OCI-LY3 (cell line): ENCODE results near the gene OR6S1.

Source experiments
- H2AFZ ChIP-seq: fragments of 200-600, 300-600 bp; shearing (Covaris generic); 2 replicates; pipeline ENCODE4 v1.6.0; 2014; ENCODE audit warnings: antibody characterized with exemption, low read depth, low read length
- H3K27ac ChIP-seq: fragments of 200-600, 300-600 bp; sonication (generic); 2 replicates; pipeline ENCODE4 v1.5.1; 2014; ENCODE audit warnings: mild to moderate bottlenecking, low read length, moderate library complexity, mixed read lengths
- H3K27me3 ChIP-seq: fragments of 200-600, 300-600 bp; sonication (generic); 2 replicates; pipeline ENCODE4 v1.6.1; 2014; ENCODE audit warnings: low read depth, low read length, mixed read lengths
- H3K36me3 ChIP-seq: fragments of 200-600, 300-600 bp; sonication (generic); replicated peaks from 2 replicates; pipeline ENCODE3; 2014; ENCODE audit warnings: low read depth, low read length, mixed read lengths
- H3K4me1 ChIP-seq: fragments of 300-600, 200-600 bp; sonication (generic); 2 replicates; pipeline ENCODE4 v1.6.1; 2014; ENCODE audit warnings: low read length, mixed read lengths
- H3K4me2 ChIP-seq: fragments of 200-600, 300-600 bp; sonication (generic); 2 replicates; pipeline ENCODE4 v1.6.1; 2014; ENCODE audit warnings: low read length, mixed read lengths
- H3K4me3 ChIP-seq: fragments of 300-600, 200-600 bp; sonication (generic); 2 replicates; pipeline ENCODE4 v1.5.1; 2014; ENCODE audit warnings: antibody characterized with exemption, mild to moderate bottlenecking, low read length, moderate library complexity
- H3K79me2 ChIP-seq: fragments of 300-600, 200-600 bp; shearing (Covaris generic); 2 replicates; pipeline ENCODE4 v1.6.1; 2014; ENCODE audit warnings: mild to moderate bottlenecking, low read length, mixed read lengths
- H3K9ac ChIP-seq: fragments of 300-600, 200-600 bp; shearing (Covaris generic); 2 replicates; pipeline ENCODE4 v1.6.0; 2014; ENCODE audit warnings: mild to moderate bottlenecking, low read length, moderate library complexity
- H3K9me3 ChIP-seq: fragments of 200-600, 300-600 bp; shearing (Covaris generic); 2 replicates; pipeline ENCODE4 v1.6.1; 2014; ENCODE audit warnings: low read length, mixed read lengths; ENCODE audit not compliant: insufficient read depth
- H4K20me1 ChIP-seq: fragments of 200-600, 300-600 bp; sonication (generic); 2 replicates; pipeline ENCODE4 v1.6.1; 2016; ENCODE audit warnings: low read length, mixed read lengths; ENCODE audit not compliant: insufficient read depth
- EZH2phosphoT487 ChIP-seq: fragments of 200-600 bp; shearing (Covaris generic); IDR thresholded peaks from 2 replicates; pipeline ENCODE4 v1.6.1; 2018; ENCODE audit warnings: antibody characterized with exemption, mixed run types, low read depth
- TF ChIP-seq, protein P1 (sequence below): fragments of 200-600, 300-600 bp; sonication (generic); IDR thresholded peaks from 2 replicates; pipeline ENCODE4 v1.5.1; 2014; ENCODE audit warnings: antibody characterized with exemption, low read length, low read depth

The OR6S1 gene

GRCh38 chr14:20676072-20676471 lies 34.6 kb upstream of the OR6S1 start:
- H4K20me1 ChIP-seq: no peaks in the 10 kb centered on the region
- H3K27me3 ChIP-seq: no peaks in the 10 kb centered on the region; the same call in 1 of the 2 replicates
- no peak overlapping the region for H3K4me3 ChIP-seq
- H3K4me2 ChIP-seq: no peak overlapping the region
- no peak overlapping the region for H2AFZ ChIP-seq
- H3K9ac ChIP-seq: no peak overlapping the region
- H3K79me2 ChIP-seq: no peaks in the 10 kb centered on the region
- no peaks in the 10 kb centered on the region for H3K36me3 ChIP-seq
- no peak for TF ChIP-seq EZH2phosphoT487
- TF ChIP-seq, protein P1, sequence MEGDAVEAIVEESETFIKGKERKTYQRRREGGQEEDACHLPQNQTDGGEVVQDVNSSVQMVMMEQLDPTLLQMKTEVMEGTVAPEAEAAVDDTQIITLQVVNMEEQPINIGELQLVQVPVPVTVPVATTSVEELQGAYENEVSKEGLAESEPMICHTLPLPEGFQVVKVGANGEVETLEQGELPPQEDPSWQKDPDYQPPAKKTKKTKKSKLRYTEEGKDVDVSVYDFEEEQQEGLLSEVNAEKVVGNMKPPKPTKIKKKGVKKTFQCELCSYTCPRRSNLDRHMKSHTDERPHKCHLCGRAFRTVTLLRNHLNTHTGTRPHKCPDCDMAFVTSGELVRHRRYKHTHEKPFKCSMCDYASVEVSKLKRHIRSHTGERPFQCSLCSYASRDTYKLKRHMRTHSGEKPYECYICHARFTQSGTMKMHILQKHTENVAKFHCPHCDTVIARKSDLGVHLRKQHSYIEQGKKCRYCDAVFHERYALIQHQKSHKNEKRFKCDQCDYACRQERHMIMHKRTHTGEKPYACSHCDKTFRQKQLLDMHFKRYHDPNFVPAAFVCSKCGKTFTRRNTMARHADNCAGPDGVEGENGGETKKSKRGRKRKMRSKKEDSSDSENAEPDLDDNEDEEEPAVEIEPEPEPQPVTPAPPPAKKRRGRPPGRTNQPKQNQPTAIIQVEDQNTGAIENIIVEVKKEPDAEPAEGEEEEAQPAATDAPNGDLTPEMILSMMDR: no peak
- H3K9me3 ChIP-seq: no peaks in the 10 kb centered on the region
- peaks cover 14% of the 10 kb centered on the region for H3K4me1 ChIP-seq
- no peak overlapping the region for H3K27ac ChIP-seq

DNA sequence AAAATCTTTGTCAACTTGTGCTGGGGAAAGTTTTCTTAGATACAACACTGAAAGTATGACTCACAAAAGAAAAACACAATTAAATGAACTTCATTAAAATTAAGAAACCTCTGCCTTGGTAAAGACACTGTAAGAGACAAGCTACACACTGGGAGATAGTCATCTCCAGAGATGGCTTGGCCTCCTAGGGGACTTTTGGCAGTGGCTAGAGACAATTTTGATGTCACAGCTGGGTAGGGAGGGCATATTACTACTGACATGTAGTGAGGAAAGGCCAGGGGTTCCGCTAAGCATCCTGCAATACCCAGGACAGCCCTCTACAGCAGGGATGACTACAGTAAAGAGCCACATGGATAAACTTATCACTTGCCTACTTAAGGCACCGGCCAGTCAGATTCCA lies 34.2 kb upstream of the OR6S1 start:
- H3K4me3 ChIP-seq: no peak overlapping the region
- no peaks in the 10 kb centered on the region for H3K9me3 ChIP-seq
- TF ChIP-seq EZH2phosphoT487: no peak
- TF ChIP-seq, protein P1: no peak
- H2AFZ ChIP-seq: no peak overlapping the region
- H3K79me2 ChIP-seq: no peaks in the 10 kb centered on the region
- H3K36me3 ChIP-seq: no peaks in the 10 kb centered on the region
- no peak overlapping the region for H3K4me2 ChIP-seq
- peaks cover 14% of the 10 kb centered on the region for H3K4me1 ChIP-seq
- no peaks in the 10 kb centered on the region; the same call in 1 of the 2 replicates for H3K27me3 ChIP-seq
- no peaks in the 10 kb centered on the region for H4K20me1 ChIP-seq
- no peak overlapping the region for H3K27ac ChIP-seq
- no peak overlapping the region for H3K9ac ChIP-seq

- Histone ChIP-seq H4K20me1 (no peaks in the 10 kb centered on the region), H3K27me3 (no peaks in the 10 kb centered on the region; the same call in 1 of the 2 replicates), H3K27ac (no peak overlapping the region), H2AFZ (no peak overlapping the region), H3K4me3 (no peak overlapping the region), H3K4me1 (peaks cover 29% of the 10 kb centered on the region), H3K4me2 (no peak overlapping the region), H3K9me3 (no peaks in the 10 kb centered on the region), H3K36me3 (no peaks in the 10 kb centered on the region), H3K9ac (no peak overlapping the region), H3K79me2 (no peaks in the 10 kb centered on the region)
- TF ChIP-seq, protein P1: no peak
- TF ChIP-seq EZH2phosphoT487: no peak
Observed at GRCh38 chr14:20671597-20672283, 30.2 kb upstream of the OR6S1 start.

GRCh38 chr14:20668969-20669368 lies 27.5 kb upstream of the OR6S1 start:
- Histone ChIP-seq H3K27ac (no peak overlapping the region), H3K36me3 (no peaks in the 10 kb centered on the region), H3K4me2 (no peak overlapping the region), H3K4me3 (no peak overlapping the region), H3K9me3 (no peaks in the 10 kb centered on the region), H2AFZ (no peak overlapping the region), H3K4me1 (peaks cover 26% of the 10 kb centered on the region), H3K79me2 (no peaks in the 10 kb centered on the region), H3K9ac (no peak overlapping the region), H4K20me1 (no peaks in the 10 kb centered on the region), H3K27me3 (no peaks in the 10 kb centered on the region)
- TF ChIP-seq, protein P1: no peak
- no peak for TF ChIP-seq EZH2phosphoT487
